ENCODE results near the gene MRPL44.

The MRPL44 gene

GRCh38 chr2:223937535-223937934 is 19.7 kb upstream of the MRPL44 start:
- no peak for DNase-seq

DNA sequence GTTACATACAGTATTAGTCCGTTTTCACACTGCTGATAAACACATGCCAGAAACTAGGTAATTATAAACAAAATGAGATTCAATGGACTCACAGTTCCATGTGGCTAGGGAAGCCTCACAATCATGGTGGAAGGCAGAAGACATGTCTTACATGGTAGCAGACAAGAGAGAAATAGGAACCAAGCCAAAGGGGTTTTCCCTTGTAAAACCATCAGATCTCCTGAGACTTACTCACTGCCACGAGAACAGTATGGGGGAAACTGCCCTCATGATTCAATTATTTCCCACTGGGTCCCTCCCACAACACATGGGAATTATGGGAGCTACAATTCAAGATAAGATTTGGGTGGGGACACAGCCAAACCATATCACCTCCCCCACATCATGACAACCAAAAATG is 17.8 kb upstream of the MRPL44 start:
- peak; percentile 26 for DNase-seq

DNA sequence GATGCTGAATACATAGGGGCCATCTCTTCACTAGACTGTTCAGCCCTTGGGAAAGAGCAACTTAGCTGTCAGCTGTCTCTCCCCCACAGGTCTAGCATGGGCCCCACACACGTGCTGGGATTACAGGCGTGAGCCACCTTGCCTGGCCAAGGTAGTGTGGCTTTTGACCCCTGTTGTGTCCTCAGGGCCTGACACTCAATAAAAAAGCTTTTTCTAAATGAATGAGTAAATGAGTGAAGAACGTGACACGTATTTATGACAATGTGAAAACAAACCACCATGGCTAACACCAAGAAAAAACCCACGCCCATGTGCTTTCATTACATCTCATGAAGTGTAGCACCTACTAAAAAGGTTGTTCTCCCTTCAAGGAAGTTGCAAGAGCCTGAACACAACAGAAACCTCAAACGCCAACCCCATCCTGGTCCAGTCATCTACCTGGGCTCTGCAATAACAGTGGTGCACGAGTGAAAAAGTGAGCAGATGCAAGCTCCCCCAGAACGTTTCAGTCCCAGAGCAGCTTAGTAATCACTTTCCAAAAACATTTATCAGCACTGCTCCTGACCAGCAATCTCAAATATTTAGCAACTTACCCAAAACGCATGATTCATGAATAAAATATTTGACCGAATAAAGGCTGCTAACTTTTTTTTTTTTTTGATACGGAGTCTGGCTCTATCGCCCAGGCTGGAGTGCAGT is 15.5 kb upstream of the MRPL44 start:
- DNase-seq, result peak; percentile 83

DNA sequence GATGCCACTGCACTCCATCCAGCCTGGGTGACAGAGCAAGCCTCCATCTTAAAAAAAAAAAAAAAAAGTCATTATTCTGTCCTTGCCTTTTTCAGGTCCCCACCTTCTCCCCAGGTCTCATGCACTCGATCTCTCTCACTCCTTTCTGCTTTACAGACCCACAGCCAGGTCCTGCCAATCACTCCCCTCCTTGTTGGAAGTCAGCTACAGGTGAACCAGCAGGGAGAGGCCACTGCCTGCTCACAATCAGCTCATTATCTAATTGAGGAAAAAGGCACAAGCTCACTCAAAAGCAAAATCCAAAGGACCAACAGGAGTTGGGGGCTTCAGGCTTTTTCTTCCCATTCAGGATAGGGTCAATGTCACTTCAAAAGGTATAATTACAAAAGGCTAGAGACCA is 14.1 kb upstream of the MRPL44 start:
- DNase-seq, result no peak

GRCh38 chr2:223943561-223944008 is 13.7 kb upstream of the MRPL44 start:
- DNase-seq, result no peak

DNA sequence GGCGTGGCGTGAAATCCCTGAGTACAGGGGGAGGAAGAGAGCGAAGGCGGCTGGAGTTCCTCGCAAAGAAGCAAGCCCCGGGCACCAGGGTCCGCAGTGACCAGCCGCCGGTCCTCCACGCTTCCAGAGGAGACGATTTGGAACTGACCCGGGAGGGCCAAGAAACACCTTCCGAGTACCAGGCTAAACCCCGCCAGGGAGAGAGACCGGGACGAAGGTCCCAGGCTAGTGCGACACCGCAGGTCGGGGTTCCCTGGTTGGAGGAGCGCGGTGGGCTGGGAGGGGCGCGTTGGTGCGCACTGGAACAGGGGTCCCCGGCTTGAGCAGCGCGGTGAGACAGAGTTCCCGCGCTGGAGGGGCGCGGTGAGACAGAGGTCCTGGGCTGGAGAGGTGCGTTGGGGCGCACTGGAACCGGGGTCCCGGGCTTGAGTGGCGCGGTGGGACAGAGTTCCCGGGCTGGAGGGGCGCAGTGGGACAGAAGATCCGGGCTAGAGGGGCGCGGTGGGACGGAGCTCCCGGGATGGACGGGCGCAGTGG is 13.0 kb upstream of the MRPL44 start:
- DNase-seq, result no peak

DNA sequence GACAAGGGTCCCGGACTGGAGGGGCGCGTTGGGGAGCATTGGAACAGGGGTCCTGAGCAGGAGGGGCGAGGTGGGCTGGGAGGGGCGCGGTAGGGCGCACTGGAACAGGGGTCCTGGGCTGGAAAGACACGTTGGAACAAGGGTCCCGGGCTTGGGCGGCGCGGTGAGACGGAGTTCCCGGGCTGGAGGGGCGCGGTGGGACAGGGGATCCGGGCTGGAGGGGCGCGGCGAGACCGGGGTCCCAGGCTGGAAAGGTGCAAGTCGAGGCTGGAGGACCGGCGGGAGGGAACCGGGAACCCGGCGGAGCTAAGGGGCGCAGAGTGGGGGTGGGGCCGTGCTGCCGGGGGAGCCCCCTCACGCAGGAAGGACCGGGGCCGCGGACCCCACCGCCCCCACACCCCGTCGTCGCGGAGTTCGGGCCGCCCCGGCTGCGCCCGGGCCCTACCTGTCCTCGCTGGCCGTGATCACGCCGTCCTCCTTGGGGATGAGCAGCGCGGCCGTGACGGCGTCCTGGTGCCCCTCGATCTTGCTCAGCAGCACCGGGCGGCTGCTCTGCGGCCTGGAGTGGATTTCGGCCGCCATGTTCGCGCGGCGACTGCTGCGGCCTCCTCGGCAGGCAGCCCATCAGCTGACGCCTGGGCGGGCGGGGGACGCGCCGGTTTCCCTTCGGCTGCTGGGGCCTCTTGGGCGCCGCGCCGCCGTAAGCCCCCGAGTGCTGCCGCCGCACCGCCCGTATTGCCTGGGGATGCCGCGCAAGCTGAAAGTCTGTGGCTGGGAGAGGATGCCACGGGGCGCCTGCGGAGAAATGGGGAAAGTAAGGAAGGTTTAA is 12.3 kb upstream of the MRPL44 start, which contains the start of gene WDFY1:
WDFY1 (minus strand) TSS at position 633 of the 829 bp plus-strand sequence; CDS start at position 582, 51 bp downstream.
- DNase-seq, result peak; percentile 77

GRCh38 chr2:223945755-223946154 is 11.5 kb upstream of the MRPL44 start:
- no peak for DNase-seq

DNA sequence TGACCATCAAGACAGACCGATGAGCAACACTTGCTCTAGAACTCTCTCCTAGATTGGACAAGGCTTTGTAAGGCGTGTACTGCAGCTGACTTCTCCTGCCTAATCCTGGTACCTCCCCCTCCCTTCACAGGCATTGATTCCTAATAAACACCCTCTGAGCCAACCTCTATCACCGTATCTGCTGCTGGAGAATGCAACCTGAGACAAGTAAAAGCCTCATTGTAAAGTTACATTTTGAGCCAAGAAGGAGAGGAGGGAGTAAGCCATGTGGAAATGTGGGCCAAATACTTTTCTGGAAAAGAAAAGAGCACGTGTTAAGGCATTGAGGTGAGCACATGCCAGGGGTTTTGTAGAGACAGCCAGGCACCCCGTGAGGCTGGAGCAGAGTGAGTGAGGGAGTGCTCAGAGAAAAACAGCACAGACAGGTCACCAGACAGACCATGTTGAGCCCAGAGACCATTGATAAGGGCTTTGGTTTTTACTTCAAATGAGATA is 9.5 kb upstream of the MRPL44 start:
- no peak for DNase-seq

GRCh38 chr2:223949241-223949840 is 7.9 kb upstream of the MRPL44 start:
- no peak for DNase-seq

GRCh38 chr2:223950448-223951347 is 6.6 kb upstream of the MRPL44 start:
- no peak for DNase-seq

DNA sequence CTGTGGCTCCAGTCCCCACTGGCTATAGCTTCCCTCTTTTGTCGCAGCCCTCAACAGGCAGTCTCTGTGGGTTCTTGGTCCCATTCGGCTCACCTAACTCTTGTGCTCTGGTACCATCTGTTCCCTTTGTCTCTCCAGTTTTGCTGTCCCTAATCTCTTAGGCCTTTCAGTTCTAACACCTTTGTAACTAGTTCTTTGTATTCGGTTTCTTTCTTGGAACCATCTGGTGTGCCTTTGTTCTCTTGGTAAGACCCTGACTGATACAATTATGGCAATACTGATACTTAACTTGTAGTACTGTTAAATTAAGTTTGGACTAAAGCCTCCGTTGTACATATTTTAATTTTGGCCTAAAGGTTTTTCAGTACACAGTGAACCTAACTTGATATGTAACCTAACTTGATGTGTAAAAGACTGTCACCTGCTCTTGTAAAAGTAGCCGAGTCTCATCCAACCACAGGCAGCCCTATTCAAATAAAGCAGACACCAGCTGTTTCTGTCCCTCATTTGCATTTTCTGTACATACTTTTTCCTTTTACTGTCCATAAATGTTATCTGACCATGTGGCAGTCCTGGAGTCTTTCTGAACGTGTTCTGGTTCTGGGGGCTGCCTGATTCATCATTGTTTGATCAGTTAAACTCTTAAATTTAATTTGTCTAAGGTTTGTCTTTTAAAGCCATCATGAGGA is 4.8 kb upstream of the MRPL44 start:
- DNase-seq, result no peak

GRCh38 chr2:223954401-223954800 is 2.9 kb upstream of the MRPL44 start:
- DNase-seq, result no peak

DNA sequence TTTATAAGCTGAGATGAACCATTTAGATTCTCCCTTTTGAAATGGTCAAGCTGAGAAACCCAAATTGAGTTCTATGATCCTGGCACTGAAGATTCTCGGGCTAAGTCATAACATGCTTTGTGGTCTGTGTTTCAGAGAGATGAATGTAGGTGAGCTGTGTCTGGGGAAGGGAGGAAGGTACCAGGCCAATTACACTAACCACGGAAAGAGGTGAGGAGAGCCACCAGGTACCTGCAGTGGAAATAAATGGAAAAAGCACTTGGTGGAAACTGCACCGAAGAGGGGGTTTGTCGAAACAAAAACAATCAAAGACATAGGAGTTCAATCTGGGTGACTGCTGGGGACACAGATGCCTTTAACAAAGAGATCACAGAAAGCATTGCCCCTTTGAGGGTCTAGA is 963 bp upstream of the MRPL44 start:
- DNase-seq, result no peak

DNA sequence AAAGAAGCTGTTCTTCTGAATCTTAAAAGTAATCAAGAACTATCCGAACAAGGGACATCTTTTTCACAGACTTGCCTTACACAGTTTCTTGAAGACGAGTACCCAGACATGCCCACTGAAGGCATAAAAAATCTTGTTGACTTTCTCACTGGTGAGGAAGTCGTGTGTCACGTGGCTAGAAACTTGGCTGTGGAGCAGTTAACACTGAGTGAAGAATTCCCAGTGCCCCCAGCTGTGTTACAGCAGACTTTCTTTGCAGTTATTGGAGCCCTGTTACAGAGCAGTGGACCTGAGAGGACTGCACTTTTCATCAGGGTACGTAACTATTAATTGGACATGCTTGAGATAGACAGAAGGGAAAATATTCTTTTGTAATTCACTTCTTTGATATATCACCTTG is 2.4 kb downstream of the MRPL44 start:
- DNase-seq, result no peak

DNA sequence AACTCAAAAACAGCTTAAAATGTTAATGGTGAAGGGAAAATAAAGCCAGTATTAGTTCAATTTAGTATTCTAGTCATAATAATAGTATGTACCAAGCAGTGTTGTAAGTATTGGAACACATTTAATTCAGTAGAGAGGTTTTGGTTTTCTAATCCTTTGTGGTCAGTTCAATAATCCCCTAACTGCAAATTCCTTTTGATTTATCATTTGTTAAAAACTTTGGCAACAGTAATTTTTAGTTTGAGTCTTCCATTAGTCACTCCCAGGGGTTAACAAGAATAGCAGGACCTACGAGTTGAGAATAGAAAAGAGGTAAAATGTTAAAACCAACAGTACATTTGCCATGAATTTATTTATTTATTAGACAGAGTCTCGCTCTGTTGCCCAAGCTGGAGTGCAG is 10.7 kb downstream of the MRPL44 start:
- no peak for DNase-seq

GRCh38 chr2:223969315-223969714 is 12.1 kb downstream of the MRPL44 start:
- no peak for DNase-seq

DNA sequence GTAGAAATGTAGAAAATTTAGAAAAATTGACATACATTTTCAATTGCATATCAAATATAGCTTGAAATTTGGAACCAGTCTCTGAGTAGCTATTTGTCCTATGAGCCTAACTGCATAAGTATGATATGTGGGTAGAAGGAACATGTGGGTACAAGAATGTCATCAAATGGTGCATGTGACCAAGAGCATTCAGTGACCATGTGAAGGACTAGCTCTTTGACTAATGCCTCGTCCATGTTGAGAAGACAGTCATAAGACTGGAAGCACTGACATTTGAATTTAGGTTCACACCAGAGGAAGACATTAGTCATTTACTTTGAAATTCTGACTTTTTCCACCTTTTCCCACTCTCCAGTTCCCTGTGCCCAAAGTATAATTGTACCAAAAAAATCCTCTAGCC is 12.6 kb downstream of the MRPL44 start:
- DNase-seq, result no peak

- peak; percentile 61 for DNase-seq
Observed at GRCh38 chr2:223970343-223971128, 13.3 kb downstream of the MRPL44 start.

DNA sequence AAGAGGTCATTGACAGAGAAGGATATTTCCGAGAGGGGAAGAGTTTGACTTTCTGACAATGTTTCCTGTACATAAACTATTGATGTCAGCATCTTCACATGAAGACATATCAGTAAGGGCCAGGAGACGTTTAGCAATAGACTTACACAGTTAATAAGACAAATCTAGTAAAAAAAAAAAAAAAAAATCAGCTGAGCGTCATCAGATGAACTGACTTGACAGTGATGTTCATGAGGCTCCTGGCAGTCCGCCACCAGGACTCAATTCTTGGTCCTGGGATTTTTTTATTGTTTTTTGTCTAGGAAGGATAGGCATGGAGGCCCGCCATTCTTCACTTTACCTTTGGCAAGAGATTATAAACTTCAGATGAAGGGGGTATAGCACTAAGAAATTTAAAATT is 14.5 kb downstream of the MRPL44 start:
- no peak for DNase-seq

DNA sequence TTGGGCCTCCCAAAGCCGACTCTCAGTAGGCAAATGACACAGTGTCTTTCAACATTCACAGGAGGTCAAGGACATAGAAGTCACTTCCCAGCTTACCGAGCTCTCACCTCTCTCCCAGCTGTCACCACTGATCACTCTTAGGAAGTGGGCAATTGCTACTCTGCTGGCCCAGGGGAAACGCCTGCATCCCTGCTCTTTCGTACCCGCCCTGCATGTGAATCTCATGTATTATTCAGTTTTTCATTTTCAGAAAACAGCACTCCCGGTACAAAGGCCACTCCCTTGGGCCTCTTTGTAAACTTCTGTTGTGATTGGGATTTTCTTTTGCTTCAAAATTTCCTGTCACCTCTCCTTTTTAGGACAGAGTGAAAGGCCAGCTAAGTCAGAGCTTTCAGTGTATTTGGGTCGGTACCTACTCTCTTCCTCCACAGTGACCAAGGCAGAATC is 15.4 kb downstream of the MRPL44 start:
- no peak for DNase-seq

All from CD4-positive, alpha-beta T cell treated with Interleukin-4 for 4 hours (primary cell).